ENCODE measurements around the gene DDAH2.

Gene DDAH2, protein sequence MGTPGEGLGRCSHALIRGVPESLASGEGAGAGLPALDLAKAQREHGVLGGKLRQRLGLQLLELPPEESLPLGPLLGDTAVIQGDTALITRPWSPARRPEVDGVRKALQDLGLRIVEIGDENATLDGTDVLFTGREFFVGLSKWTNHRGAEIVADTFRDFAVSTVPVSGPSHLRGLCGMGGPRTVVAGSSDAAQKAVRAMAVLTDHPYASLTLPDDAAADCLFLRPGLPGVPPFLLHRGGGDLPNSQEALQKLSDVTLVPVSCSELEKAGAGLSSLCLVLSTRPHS

DNA sequence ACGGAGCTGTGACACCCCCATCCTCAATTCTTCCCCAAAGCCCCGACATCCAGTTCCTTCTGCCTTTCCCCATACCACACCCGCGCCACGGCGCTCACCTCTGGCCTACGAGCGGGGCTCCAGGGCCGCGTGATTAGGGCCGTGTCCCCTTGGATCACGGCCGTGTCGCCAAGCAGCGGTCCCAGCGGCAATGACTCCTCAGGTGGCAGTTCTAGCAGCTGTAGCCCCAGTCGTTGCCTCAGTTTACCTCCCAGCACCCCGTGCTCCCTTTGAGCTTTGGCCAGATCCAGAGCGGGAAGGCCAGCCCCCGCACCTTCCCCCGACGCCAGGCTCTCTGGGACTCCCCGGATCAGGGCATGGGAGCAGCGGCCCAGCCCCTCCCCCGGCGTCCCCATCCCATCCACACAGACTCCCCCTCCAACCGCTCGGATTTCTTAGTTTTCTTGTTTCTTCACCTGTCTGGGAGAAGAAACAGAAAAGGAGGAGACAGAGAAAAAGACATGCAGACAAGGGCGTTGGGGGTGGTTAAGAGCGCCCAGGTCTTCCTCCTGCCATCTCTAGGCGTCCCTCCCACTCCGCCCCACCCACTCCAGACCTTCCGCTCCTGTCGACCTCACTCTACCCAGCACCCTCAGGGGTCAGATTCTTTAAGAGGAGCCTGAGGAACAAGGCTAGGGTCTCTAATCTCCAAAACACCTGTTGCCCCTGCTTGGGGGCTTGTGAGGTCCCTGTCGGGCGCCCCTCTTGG is at the start of gene DDAH2:
Gene DDAH2 (minus strand): TSS at position 533 of the 748 bp plus-strand sequence. CDS start 138 bp downstream, at position 395.
- no peak for DNase-seq

DNA sequence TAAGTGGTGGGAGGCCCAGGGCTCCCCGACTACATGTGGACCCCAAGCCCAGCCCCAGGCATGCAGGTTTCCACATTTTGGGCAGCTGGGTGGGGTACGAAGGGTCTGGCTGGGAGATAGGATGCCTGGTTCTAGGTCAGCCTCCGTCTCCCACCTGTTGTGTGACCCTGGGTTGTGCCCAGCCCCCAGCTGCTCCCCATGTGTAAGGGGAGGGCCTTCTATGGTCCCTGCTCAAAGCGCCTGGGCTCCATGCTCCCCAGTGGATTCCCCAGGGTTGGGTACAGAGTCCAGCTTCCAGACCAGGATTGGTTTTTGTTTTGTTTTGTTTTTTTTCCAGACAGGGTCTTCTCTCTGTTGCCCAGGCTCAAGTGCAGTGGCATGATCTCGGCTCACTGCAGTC is 49.1 kb upstream of the DDAH2 start:
- DNase-seq = no peak

DNA sequence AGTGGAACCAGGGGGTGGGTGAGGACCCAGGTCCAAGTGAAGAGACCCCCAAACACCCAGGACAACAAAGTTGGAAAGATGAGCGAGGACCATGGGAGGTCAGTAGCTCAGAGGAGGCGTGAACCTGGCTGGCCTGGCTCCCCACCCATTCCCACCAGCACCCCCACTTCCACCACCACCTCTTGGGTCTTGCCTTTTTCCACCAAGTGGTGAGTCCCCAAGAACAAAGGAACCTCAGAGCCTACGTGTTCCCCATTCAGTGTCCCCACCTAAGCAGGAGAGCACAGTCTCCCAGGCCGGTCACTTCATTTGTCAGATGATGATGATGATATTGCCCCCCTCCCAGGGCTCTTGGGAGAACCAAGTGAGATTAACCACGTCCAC is 48.6 kb upstream of the DDAH2 start:
- no peak for DNase-seq

DNA sequence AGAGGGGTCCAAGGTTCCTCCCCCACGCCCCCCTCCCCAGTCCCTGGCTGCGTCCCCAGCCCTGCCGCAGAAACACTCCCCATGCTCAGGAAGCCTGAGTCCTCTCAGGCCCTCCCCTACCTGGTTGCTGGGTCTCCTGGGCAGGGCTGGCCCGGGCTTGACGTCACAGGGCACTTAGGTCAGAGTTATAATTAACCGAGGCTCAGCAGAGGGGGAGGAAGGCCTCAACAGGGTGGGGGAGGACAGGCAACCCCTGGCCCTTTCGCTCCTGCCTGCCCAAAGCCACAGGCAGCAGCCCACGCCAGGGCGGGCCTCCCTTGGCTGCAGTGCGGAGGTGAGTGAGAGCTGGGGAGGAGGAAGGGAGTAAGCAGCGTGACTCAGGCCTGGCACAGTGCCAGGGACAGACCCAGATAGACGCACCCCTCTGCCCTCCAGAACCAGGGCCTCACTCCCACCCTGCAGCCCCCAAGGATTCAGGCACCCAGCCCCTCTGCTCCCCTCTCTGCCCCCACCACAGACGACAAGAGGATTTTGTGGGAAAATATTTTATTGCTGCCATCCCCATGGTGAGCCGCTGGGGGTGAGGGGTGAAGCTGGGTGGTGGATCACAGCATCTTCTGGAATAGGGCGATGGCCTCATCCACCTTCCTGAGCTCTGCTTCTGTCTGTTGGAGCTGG is 48.0 kb upstream of the DDAH2 start, which contains the start of gene VWA7:
Gene VWA7 (minus strand): TSS at position 340 of the 678 bp plus-strand sequence. CDS start 549 bp downstream, outside the sequence.
- DNase-seq = peak; percentile 80

DNA sequence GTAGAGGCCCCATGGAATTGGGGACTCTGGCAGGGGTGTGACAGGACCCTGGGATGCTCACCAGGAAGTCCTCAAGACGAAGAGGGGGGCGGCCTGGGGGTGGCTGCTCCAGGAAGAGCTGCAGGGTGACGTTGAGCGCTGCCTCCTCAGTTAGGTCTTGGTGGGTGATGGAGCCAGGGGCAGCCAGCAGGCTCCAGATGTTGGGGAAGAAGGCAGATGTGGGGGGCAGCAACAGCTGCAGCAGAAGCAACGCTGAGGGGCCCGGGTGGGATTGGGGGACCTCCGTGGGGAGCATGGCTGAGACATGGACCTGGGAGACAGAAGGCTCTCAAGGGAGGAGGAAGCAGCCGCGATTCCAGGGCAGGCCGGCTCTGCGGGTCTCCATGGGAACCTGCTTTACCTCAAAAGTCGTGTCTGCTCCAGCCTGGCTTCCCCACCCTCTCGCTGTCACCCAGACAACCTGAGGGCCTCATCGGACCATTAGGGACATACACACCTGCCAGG is 47.4 kb upstream of the DDAH2 start:
- no peak for DNase-seq

DNA sequence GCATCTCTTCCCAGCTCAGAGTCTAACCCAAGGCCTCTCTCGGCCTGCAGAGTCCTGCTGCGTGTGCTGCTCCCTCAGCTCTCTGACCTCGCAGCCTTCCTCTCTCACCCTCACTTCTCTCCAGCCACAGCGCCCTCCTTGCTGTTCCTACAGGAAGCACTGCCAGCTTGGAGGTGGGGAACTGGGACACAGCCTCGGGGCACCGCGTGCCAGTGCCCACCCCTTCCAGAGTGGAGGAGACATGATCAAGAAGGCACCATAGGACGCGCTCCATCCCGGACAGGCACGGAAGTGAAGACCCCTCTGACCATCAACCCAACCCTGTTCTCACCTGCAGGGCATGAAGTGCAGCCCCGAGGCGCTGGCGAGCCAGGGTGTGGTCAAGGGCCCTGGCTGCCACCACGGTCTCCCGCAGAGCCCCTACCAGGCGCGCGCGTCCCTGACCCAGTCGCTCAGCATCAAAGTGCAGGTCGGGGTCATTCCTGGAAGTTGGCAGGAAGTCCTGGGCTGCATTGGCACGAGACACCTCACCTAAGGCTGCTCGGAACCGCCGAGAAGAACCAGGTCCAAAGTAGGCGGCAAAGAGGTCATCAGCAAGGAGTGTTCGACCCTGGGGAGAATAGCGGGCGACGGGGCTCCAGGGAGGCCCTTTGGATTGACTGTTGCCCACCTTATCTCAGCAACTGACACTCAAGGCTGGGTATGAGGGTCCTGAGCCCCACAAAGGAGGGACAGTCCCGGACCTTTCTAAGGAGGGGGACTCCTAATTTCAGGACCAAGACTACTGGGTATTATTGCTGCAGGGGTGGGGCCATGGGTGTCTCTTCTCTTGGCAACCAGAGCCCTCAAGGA is 46.8 kb upstream of the DDAH2 start:
- DNase-seq = no peak

DNA sequence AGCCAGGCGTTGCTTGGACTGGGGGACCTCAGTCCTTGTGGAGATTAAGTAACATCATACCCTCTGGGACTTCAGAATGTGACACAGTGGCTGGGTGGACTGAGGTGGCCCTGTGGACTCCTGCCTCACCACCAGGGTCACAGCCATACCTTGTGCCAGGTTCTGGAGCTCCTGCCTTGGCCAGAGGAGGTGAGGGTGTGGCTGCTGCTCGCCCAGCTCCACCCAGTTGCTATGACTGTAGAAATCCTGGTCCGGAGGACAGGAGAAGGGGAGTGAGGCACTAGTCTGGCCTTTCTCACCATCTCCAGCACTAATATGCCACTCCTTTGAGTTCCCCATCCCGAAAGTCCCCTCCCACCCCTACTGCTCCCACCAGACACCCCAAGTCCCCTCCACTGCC is 46.1 kb upstream of the DDAH2 start:
- DNase-seq = no peak

DNA sequence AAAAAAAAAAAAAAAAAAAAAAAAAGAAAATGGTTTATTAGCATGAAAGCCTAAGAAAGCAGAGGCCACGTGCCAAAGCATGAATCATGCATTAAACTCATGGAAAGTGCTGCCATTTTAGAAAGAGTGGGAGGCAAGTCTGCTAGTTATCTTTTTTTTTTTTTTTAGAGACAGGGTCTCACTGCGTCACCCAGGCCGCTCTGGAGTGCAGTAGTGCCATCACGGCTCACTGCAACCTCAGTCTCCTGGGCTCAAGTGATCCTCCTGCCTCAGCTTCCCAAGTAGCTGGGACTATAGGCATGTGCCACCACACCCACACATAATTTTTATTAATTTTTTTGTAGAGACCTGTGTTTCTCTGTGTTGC is 42.9 kb upstream of the DDAH2 start:
- peak; percentile 33 for DNase-seq

DNA sequence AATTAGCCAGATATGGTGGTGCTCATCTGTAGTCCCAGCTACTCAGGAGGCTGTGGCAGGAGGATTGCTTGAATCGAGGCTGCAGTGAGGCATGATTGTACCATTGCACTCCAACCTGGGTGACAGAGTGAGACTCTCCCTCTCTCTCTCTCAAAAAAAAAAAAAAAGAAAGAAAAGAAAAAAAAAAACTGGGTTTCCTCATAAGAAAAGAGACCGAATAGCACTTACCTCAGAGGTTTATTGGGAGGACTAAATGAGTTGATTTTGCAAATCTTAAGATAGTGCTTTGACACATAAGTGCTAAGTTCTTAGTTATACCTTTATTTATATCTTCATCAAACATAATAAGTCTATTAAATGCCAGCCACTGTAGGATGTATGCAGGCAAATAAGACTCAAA is 41.8 kb upstream of the DDAH2 start:
- DNase-seq = no peak

DNA sequence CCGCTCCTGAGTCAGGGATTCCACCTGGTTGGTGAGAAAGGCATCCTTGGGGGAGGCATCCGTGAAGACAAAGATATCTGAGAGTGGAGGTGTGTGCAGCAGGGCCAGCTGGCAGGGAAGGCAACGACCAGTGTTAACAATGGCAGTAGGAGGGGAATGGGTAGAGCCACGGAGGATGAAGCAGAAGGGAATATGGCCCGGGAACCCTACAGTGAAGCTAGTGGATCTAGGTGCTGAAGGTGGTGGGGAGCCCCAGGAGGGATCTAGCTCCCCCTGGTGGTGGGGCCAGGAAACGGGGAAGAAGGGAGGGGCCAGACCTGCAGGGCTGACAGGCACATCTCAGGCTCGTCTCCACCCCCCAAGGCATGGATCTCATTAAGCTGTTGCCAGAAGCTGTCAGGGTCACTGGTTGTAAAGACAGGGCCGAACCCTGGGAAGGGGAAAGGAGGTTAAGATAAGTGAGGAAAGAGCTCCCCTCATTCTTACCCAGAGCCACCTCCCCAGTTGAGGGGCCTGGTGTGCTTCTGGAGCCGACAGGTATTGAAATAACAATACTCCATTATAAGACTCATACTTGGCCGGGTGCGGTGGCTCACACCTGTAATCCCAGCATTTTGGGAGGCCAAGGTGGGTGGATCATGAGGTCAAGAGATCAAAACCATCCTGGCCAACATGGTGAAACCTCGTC is 40.7 kb upstream of the DDAH2 start:
- DNase-seq = peak; percentile 65

DNA sequence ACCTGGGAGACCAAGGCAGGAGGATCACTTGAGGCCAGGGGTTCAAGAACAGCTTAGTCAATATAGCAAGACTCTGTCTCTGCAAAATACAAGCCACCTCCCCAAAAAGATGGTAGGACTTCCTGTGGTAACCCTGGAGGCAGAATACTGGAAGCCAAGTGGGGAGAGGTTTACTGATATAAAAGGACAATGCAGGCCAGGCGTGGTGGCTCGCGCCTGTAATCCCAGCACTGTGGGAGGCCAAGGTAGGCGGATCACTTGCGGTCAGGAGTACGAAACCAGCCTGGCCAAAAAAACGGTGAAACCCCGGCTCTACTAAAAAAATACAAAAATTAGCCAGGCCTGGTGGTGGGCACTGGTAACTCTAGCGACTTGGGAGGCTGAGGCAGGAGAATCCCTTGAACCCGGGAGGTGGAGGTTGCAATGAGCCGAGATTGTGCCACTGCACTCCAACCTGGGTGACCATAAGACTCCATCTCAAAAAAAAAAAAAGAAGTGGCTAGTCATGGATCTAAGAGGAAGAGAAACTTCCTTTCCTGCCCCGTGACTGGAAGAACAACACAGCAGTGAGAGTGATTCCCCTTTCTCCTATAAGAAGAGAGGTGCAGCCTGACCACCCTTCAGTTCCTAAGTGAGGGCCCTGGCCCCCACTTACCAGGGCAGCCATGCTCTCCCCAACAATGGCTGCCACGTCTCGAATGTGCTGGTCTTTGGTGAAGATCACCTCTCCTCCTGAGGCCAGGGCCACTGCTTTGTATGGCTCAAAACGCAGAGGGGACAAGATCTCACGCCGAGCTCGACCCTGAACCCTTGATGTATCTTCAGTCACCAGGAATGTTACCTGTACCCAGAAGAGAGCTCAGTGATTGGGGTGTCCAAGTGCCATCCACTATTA is 39.5 kb upstream of the DDAH2 start:
- DNase-seq = no peak

DNA sequence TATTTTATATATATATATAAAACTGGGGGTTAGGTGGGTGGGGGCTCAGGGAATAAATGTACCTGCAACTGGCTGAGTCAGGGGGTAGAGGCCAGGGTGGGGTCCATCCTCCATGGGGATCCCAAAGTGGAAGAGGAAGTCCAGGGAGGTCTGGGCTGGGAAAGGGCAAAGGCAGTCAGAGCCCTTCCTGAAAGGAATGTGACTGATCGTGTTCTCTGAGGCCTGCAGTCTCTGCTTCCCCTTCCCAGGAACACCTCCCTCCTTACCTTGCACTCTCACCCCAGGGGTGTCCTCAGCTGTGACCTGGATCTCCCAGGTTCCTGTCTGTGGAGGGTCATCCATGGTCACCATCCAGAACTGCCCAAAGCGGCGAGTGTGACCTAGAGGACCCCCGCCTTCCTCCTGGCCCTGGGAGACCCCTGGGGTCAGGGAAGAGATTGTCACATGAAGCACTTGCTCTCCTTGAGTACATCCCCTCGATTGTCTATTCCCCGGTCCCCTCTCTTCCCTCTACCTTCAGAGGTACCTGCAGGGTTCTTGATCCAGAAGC is 38.1 kb upstream of the DDAH2 start:
- DNase-seq = no peak

DNA sequence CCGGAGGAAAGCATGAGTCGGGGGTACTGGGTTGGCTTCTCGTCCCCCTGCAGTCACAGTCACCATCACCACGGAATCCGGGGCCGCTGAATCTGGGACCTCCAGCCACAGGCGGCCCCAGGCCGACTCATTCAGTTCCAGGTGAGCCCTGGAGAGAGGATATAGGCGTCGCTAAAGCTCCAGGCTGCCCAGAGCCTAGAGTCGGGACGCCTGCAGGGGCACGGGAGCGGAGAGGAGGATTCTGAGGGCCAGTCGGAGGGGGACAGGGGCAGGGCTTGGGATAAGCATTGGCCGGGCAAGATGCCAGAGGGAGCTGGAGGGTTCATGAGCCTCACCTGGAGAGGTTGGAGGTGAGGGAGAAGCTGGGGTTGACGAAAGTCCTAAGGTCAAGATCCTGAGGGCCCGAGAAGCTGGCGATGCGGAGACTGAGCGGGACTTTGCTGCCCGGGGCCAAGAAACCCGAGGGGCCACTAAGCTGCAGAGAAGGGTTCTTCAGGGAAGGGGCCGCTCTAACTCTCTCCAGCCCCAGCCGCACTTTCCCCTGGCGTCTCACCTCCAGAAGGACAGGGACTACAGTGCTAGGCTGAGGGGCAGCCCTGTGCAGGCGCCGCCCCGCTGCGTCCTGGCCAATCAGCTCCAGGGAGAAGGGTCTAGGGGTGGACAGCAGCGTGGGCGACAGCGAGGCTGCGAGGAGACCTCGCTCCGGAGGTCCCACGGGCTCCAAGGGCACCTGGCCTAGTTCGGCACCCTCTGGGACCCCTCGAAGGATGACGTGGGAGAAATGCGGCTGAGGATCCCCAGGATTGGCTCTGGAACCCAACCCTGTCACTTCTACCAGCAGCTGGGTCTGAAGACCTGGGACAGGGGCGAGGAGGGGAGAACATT is 37.1 kb upstream of the DDAH2 start:
- DNase-seq = no peak

DNA sequence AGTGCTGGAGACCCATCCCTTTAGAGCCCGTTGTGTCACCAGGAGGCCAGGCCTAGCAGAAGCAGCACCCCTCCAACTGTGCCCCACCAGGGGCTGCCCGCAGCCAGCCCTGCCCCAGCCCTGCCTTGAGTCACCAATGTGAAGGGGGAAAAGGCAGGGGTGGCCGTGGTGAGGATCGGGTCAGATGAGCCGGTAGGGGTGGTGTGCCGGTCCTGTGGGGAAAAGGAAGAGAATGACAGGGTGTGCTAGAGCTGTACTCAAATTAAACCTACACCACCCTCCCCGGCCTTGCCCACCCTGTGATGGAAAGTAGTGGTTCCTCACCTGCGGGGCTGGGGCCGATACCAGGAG is 36.4 kb upstream of the DDAH2 start:
- no peak for DNase-seq

DNA sequence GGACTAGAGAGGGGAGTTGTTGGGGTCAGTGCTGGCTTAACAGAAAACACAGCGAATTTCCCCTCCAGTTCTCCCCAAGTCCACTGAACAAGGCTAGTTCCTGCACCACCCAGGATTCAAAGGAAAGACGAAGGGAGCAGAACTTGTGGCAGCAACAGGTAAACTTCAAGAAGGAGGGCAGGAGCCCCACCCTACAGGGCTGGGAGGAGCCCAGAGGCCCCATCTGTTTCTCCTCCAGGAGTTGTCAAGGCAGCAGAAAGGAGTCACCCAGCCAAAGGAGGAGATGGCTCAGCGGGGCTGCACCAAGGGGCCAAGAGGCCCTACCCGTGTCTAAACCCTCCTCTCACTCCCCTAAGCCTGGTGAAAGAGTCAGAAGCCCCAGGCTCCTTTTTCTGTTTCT is 35.1 kb upstream of the DDAH2 start:
- no peak for DNase-seq

DNA sequence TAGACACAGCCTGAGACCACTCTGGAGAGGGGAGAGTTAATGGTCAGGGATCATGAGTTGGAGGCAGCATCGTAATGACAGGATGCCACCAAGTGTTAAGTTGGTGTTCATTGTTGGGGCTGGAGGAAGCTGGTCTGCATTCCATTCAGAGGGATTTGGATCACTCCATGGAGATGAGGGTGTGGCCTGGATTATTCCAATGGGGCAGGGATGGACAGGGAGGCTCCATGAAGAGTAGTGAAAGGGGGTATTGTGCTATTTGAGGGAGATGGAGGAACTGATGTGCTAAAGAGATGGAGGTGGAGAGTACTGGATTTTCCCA is 34.5 kb upstream of the DDAH2 start:
- DNase-seq = peak; percentile 62

DNA sequence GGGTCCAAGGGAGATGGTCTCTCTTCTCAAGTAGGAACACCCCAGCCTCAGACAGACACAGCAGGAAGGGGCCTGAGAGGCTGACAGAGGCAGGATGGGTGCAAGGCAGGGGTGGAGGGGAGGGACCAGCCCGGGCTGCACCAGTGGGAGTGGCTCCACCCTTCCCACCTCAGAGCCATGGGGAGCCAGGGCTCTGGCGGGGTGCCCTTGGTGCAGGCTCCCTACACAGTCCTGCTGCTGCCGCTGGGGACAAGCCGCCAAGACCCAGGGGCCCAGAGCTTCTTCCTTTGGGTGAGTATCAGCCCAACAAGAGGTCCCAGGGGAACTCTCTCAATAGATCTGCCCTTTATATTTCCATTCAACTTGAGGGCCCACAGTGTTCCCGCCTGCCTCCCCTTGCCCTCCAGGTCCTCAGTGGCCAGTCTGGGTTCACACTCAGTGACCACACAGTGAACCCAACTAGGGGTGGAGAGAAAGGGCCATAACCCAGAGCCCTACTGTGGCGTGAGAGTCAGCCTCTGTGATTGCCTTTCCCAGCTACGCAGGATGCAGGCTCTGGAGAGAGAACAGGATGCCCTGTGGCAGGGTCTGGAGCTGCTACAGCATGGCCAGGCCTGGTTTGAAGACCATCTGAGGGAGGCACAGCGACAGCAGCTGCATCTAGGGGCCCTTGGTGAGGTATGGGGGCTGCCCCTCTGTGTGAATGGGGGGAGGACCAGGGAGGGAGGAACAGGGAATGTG is 33.9 kb upstream of the DDAH2 start:
- no peak for DNase-seq

DNA sequence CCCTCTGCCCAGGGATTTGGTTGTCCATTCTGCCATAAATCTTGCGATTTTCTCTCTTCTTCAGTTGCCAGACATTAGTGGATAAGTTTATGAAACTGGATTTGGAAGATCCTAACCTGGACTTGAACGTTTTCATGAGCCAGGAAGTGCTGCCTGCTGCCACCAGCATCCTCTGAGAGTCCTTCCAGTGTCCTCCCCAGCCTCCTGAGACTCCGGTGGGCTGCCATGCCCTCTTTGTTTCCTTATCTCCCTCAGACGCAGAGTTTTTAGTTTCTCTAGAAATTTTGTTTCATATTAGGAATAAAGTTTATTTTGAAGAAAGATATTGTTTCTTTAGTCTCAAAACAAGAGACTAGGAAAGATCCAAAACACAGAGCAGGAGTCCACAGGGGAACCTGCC is 33.3 kb upstream of the DDAH2 start, which contains the start of gene SAPCD1:
Gene SAPCD1 (plus strand): TSS at position 301 of the 400 bp plus-strand sequence. CDS start 399 bp downstream, outside the sequence.
- DNase-seq = no peak

DNA sequence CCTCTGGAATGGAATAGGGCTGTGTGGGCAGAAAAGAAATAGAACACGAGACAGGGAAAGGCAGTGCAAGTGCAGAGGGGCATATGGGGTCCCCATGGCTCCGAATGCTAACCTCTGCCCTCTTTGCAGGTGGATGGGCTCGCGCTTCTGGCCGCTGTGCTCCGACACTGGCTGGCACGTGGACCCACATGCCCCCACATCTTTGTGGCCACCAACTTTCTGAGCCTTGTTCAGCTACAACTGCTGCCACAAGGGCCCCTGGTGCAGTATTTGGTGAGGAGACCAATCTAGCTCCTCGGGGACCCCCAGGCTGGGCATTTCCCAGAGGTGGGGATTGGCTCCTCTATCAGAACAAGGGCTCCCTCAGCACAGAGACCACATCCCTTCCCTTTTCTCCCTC is 32.2 kb upstream of the DDAH2 start:
- no peak for DNase-seq

Data from EL (cell line).